ENCODE measurements around the gene DNAI2.
"Not testable (repeated sequence)": the region's sequence is repeated elsewhere in the genome, so short reads cannot be mapped to it uniquely, and the experiment has no call there.

The DNAI2 gene

DNA sequence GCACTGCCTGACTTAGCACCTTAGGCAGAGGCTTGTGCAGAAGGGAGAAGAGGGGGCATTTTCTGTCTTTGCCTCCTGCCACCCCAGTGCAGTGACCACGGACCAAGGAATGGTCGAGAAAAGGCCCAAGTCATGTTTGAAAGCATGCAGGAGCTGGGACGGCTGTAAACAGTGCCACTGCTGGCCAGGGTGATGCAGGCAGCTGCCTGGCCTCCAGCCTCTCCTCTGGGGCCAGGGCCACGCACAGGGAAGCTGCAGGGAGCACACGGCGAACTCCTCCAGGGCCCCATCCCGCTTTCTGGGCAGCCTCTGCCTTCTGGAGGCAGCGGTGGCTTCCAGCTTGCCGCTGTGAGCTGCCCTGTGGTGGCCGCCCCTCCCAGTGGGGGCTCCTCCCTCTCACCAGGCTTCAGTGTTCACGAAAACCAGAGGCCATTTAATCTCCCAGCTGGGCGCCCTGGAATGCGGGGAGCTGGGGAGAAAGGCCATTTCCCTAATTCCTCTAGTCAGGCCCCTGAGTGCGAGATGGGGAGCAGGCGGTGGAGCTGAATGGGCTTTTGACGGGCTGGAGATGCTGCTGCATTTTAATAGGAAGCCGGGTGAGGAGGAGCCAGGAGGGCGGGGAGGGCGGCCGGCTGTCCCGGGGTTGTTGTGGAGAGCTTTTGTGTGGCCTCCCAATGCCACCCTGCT lies 28.7 kb upstream of the DNAI2 start:
- DNase-seq: no peak

DNA sequence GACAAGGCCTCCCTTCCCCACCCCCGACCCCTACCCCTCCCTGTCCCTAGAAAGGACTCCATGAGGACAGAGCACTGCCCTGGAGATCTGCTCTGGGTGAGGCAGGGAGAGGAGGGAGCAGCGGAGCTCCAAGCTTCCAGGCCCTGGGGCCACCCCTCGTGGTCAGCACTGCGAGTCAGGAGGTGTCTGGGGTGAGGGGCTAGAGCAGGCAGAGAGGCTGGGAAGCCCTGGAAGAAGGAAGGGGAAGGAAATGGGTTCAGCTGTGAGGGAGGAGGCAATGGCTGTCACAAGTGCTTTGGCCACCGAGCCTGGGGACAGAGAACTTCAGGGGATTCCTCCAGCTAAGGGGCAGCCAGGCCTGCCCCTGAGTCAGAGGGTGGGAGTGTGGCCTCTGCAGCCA lies 28.2 kb upstream of the DNAI2 start:
- no peak for DNase-seq

DNA sequence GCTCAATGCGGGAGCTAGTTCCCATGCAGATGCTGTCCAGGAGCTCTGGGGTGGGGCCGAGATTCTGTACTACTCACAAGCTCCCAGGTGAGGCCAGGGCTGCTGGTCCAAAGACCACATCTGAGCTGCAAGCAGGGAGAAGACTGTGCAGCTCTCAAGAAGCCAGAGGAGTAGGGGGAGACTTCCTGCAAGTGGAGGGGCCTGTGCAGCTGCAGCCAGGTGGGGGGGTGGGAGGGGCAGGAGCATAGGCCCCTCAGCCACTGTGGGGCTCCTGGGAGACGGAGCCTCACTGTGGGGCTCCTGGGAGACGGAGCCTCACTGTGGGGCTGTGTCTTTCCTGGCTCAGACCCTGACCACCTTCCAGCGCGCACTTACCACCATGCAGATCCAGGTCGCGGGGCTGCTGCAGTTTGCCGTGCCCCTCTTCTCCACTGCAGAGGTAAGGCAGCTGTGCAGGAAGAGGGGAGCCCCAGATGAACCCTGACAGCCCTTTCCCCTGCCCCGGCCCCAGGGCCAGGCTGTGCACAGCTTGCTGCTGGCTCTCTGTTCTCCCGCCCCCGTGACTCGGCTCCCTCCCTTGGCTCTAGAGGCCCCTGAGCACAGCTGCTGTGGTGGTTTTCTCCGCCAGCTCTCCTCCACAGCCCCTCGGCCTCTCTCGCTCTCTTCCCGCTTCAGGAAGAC lies 24.3 kb upstream of the DNAI2 start:
- no peak for DNase-seq

DNA sequence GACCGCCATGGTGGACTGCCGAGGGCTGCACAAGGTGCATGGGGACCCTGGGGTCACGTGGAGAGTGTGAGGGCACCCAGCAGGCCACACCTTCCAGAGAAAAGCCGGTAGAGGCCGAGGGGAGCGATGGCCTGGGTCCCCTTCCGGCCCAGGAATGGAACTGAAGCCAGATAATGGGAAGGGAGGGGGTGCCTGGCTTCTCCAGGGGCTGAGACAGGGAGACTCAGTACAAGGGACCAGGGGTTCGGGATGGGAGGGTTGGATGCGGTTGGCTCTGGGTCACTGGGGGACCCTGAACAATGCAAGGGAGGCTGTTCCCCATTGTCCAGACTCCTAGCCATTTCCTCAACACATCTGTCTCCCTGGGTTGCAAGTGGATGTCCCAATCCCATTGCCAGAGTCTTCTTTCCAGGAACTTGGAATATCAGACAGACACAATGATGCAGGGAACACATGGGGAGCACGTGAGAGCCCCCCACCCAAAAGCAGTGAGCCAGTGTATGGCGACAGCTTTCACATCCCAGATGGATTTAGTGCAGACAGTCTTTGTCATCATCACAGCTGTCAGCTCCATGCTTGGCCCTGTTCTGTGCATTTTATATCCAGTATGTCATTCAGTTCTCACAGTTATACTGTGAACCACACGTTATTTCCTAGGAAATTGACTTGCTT lies 23.6 kb upstream of the DNAI2 start:
- no peak for DNase-seq

DNA sequence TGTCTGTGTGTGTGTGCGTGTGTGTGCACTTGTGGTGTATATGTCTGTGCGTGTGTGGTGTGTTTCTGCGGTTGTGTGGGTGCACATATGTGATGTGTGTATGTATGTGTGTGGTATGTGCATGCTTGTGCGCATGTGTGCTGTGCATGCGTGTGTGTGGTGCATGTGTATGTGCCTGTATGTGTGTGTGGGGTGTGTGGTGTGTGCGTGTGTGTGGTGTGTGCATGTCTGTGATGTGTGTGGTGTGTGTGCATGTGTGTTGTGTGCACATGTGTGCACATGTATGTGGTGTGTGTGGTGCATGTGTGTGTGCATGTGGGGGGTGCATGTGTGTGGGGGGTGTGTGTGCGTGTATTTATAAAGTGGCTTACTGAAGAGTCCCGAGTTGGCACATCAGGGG lies 23.0 kb upstream of the DNAI2 start:
- DNase-seq: no peak

DNA sequence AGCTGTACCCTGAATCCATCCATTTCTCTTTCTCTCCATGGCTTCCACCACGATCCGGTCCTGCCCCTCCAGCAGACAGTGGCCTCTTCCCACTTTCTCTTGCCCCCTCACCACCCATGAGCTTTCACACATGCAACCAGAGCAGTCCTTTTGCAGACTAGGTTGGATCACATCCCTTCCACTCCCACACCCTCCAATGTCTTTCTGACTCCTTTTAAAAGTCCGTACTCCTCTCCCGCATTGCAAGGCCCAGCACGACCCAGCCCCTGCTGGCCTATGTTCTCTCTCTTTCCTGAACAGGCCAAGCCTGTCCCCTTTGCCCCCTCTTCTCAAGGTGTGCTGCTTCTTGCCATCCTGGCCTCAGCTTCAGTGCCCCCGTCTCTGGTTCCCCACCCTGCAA lies 22.5 kb upstream of the DNAI2 start:
- DNase-seq: no peak

DNA sequence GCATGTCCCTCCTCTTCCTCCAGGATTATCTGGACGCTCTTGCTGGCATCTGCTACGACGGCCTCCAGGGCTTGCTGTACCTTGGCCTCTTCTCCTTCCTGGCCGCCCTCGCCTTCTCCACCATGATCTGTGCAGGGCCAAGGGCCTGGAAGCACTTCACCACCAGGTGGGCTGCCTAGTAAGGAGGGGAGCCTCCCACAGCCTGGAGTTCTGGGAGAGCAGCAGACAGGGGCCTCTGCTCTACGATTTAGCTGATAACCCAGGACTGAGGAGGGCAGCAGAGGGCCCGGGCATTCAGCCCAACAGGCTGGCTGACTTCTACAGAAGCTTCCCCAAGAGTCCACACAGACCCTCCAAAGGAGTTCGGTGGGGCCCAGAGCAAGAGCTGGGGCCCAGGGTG lies 21.8 kb upstream of the DNAI2 start:
- DNase-seq: no peak

DNA sequence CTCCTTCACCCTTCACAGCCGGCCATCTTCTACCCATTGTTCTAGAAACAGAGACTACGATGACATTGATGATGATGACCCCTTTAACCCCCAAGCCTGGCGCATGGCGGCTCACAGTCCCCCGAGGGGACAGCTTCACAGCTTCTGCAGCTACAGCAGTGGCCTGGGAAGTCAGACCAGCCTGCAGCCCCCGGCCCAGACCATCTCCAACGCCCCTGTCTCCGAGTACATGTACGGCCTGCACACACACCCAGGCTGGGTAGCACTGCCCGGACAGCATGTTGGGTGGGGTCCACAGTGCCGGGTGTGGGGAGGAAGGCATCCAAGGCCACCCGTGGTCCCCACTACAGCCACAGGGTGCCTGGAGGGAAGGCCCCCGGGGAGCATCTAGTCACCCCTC lies 21.0 kb upstream of the DNAI2 start:
- no peak for DNase-seq

DNA sequence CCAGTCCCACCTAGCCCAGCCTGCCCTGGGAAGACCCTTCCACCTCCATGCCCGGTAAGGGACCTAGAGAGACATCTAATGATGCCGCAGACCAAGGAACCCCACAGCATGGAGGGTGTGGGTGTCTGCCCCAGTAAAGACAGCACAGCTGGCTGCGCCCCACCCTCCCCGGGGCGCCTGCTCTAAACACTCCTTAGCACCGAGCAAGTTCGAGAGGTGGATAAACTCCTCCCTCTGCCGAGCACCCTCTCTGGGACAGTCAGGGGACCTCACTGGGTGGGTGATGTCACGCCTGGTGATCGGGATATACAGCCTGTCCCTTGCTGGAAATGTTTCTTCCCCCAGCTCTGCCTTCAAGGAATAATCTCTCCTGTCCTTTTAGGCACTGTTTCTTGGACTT lies 16.7 kb upstream of the DNAI2 start:
- DNase-seq: no peak

DNA sequence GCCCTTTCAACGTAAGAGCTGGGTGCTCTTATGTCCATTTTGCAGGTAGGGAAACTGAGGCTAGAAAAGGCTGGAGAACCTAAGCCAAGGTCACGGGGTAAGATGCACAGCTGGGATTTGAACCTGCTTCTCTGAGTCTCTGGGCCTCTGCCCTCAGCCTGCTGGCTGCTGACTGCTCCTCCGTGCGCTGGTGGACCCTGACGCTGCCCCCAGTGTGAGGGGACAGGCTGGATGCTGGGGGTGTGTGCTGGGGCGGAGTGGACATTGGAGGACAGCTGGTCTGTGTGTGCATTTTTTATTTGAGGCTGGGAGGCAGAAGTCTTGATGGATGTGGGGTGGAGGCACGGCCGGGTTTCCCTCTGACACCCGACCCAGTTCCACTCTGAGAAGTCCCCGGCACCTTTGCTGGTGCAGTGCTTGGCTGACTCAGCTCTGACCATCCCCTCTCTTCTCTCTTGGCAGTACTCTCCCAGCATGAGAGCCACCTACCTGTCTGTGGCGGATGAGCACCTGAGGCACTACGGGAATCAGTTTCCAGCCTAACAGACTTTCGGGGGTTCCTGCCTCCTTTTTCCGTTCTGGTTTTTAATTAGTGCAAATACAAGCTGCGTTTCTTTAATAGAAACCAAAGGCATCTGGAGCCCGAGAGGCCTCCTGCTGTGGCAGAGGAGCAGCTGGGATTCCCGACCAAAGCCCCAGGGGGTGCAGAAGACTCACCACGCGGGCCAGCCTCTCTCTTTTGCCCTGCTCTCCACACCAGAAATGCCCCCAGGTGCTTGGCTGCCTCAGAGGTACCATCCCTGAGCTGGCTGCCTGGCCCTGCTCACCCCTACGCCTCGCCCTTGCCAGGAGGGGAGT lies 14.1 kb upstream of the DNAI2 start:
- no peak for DNase-seq

DNA sequence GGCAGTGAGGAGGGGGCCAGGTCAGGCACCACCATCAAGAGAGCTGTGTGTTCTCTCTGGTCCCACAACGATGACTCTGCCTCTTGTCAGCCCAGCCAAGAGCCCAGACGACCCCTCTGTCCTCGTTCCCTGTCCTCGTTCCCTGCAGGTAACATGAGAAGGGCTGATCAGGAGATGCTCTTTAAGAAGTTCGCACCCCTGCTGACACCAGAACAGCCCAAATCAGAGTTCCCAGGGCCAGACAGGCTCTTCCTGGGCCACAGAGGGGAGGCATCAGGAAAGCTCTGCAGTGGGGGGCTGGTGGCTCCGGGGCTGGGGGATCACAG lies 13.5 kb upstream of the DNAI2 start:
- DNase-seq: no peak

DNA sequence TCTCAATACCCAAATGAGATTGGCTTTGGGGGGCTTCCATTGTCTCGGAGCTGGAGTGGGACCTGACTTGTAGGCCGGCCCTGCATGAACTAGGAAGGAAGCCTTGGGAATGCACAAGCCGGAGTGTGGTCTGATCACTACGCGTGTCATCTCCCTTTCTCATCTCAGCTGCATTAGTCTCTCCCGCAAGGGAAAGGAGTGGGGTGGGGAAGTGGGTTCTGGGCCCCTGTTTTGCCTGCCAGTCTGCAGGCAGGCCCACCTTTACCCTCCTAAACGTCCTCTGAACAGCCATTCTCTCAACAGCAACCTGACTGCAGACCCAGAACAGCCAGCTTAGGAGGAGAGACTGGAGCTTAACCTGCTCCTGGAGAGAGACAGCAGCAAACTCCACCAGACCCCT lies 11.4 kb upstream of the DNAI2 start:
- DNase-seq: no peak

DNA sequence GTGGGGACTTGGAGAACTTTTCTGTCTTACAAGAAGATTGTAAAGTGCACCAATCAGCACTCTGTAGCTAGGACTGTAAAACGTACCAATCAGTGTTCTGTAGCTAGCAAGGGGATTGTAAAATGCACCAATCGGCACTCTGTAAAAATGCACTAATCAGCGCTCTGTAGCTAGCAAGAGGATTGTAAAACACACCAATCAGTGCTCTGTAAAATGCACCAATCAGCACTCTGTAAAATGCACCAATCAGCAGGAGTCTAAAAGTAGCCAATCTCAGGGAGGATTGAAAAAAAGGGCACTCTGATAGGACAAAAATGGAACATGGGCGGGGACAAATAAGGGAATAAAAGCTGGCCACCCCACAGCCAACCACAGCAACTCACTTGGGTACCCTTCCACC lies 7.0 kb upstream of the DNAI2 start:
- DNase-seq: not testable (repeated sequence)

DNA sequence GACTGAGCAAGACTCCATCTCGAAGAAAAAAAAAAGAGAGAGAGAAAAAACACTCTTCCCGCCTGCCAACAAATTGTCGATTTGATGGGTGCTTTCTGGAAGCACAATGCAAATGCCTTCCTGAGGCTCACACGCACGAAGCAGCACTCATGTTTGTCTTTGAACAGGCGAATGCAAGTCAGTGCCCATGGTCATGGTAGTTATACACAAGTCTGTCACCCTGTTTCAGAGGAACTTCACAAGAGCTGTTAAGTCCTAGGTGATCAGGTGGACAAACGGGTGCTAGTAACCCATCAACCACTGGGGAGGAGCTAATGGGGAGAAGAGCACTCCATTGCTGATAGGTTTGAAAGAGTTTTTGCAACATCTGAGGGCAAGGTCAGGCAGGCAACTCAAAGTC lies 6.5 kb upstream of the DNAI2 start:
- DNase-seq: no peak

DNA sequence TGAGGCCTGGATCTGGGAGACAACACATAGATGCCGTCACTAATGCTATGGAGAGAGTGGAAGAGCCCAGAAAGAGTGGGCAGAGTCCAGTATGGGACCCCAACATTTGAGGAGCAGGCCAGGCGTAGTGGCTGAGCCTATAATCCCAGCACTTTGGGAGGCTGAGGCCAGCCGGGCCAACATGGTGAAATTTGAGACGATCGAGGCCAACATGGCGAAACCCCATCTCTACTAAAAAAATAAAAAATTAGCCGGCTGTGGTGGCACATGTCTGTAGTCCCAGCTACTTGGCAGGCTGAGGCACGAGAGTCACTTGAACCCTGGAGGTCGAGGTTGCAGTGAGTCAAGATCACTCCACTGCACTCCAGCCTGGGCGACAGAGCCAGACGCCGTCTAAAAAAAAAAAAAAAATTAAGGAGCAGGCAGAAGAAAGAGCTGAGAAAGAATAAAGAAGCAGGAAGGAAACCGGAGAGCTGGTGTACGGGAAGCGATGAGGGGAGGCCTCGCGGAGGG lies 6.0 kb upstream of the DNAI2 start:
- DNase-seq: no peak

DNA sequence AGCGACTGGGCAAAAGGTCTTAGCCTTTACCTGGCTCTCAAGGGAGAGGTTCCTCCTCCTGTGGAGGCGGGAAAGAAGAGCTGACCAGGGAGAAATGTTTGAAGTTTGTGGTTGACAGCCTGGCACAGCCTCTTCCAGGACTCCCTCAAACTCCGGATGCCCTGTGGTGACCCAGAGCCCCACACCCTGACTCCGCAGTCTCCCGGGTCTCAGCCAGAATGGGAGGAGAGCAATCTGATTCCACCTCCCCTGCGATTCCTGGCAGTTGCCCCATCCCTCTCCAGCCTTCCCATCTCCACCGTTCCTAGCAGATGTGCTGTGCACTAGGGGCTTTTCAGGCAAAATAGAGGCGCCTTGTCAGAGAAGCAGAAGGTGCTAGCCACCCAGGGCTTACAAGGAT lies 5.5 kb upstream of the DNAI2 start:
- DNase-seq: no peak

DNA sequence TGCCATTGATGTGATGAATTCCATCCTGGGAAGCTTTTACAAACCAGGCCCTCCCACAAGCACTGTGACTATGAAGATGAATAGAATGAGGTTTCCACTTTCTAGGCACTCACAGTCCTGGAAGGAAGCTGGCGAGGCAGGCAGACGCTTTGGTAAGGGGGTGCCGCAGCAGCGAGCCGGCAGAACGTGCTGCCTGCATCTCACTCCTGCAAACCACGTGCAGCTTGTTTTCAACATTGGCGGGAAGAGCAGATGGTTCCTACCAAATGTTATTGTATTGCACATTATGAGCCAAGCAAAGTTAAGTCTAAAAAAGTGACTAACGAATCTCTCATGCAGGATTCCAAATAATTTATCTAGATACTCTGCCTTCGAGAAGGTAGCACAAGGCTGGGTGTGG lies 3.7 kb upstream of the DNAI2 start:
- DNase-seq: no peak

DNA sequence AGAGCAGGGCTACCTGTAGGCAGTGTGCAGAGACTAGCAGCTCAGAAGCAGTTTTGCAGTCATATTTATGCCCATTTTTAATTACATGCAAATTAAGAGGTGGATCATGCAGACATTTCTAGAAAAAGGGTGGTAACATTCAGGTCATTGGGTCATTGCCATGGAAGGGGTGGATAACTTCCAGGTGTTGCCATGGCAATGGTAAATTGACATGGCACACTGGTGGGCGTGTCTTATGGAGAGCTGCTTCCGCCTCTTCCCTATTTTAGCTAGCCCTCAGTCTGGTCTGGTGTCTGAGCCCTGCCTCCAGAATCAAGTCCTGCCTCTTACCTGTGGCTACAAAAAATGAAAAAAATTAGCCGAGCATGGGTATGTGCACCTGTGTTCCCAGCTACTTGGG lies 2.8 kb upstream of the DNAI2 start:
- no peak for DNase-seq

DNA sequence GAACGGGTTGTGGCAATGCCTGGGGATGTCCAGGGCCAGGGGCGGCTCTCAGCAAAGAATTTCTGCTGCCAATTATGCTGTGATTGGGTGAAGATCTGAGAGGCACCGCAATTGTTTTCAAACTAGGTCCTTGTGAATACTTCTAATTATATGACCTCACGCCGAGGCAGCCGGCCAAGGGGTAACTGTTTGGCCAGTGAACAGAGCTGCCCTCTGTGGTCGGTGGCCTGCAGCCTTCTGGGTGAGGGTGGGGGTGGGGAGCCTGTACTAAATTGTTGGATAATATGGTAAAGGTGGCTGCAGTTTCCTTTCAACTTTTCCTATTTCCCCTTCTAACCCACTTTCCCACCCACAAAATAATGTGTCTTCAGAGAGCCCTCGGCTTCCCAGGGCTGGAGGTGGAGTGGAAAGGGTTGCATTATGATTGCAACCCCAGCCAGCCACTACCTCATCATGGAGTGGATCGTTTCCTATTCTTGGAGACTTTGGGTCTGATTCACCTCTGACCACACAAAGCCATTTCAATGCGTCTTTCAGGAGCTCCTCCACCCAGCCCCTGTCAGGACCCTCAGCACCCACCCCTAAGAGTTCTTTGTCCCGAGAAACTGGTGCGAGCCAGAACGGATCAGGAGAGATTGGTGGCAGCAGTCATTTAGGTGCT lies 2.0 kb upstream of the DNAI2 start:
- DNase-seq: no peak

DNA sequence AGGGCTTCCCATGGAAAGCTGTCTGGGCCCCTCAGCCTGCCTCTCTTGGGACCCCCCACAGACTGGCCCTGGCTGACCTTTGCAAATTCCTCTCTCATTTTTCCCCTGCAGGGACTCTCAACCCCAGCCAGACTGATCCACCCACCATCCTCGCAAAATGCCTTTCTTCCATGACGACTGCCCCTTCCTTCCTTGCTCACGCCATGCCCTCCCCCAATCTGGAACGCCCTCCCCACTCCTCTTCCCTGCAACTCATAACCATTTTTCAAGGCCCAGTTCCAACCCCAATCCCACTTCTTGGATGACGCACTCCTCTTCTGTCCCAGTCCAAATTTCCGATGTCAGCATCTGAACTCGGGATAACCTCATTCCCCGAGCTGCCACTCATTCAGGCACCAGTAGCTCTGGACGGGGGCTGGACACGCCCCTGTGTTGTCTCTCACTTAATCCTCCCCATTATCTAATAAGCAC lies 1.3 kb upstream of the DNAI2 start:
- no peak for DNase-seq

DNA sequence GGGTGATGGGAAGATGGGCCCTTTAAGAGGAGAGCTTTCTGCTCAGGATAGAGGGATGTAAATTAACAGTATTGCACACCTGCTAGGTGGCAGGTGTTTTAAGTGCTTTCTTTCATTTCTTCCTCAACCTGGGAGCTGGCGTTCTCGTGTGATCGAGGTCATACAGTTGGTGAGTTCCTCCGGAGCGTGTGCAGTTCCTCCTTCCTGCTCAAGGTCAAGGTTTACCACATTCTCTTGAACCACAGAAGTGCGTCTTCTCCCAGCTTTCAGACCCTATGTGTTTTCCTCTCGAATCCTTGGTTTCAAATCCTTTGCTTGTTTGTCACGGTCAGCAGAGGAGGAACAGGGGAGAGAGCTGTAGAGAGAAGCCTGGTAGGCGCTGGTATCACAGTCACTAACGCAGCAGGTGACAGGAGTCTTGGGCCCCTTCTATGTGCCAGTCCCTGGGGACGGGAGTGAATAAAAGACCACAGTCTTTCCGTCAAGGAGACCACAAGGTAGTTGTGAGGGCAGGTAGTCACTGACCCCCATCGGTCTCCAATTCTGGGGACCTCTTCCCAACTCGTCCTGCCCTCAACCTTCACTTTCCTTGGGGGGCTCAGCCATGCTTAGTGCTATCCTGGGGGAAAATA lies 791 bp downstream of the DNAI2 start:
- DNase-seq: no peak

DNA sequence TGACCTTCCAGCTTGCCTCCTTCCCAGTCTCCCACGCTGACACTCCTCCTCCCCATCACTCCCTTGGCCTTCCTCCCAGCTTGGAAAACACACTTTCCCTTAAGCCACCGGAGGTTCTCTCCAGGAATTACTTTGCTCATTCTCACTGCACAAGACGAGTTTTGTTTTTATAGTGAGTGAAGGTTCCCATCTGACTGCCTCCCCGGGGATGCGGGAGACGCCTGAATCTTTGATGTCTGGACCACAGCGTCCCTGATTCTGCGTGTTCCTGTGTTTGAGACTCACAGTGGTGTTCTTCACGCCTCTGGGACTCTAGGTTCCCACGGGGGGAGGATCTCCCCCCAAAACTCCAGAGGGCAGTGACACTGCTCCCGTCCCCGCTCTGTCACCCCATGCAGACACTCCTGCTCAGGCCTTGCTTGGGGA lies 2.0 kb downstream of the DNAI2 start:
- DNase-seq: no peak
